Stimulated activated CD4-positive, alpha-beta T cell treated with anti-CD3 and anti-CD28 coated beads, Interleukin-12 subunit alpha, Interleukin-12 subunit beta, amount 100 ng/mL, for 48 hours (primary cell): Measurements from ENCODE around the gene YDJC.
"Not testable (repeated sequence)": the region's sequence is repeated elsewhere in the genome, so short reads cannot be mapped to it uniquely, and the experiment has no call there.

Experiments
- DNase-seq, 3 donors: peaks; one replicate each; pipeline ENCODE4 v3.0.0-alpha.2; 2020; ENCODE audit warnings: low read depth in 2 of 3, low spot score in 1 of 3

Gene YDJC

DNA sequence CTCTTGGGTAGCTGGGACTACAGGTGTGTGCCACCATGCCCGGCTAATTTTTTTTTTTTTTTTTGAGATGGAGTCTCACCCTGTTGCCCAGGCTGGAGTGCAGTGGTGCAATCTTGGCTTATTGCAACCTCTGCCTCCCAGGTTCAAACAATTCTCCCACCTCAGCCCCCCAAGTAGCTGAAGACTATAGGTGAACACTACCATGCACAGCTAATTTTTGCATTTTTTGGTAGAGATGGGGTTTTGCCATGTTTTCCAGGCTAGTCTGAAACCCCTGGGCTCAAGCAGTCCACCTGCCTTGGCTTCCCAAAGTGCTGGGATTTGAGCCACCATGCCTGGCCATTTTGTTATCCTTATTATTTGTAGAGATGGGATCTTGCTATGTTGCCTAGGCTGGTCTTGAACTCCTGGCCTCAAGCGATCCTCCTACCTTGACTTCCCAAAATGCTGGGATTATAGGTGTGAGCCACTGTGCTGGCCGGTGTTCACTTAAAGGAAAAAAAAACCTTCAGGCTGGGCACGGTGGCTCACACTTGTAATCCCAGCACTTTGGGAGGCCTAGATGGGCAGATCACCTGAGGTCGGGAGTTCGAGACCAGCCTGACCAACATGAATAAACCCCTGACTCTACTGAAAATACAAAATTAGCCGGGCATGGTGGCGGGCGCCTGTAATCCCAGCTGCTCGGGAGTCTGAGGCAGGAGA lies 48.7 kb downstream of the YDJC start:
- not testable (repeated sequence) for DNase-seq

DNA sequence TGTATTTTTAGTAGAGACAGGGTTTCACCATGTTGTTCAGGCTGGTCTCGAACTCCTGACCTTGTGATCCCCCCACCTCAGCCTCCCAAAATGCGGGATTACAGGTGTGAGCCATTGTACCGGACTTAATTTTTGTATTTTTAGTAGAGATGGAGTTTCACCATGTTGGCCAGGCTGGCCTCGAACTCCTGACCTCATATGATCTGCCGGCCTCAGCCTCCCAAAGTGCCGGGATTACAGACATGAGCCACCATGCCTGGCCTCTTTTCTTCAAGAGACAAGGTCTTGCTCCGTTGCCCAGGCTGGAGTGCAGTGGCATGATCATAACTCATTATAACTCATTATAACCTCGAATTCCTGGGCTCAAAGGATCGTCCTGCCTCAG lies 49.2 kb downstream of the YDJC start:
- not testable (repeated sequence) for DNase-seq

DNA sequence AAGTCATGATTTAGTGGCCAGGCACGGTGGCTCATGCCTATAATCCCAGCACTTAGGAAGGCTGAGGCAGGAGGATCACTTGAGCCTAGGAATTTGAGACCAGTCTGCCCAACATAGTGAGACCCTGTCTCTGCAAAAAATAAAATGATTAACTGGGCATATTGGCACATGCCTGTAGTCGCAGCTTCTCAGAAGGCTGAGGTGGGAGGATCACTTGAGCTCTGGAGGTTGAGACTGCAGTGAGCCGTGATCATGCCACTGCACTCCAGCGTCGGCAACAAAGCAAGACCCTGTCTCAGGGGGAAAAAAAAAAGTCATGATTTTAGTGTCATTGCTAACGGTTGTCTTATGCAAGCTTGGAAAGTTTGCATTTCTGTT lies 50.4 kb downstream of the YDJC start:
- no peak for DNase-seq
